GM12874 (cell line): ENCODE results near the gene PRKAR1B.

ENCODE experiments used
- TF ChIP-seq, protein P1 (sequence below): IDR thresholded peaks from 2 replicates; pipeline ENCODE4 v1.5.1; 2011; ENCODE audit warnings: low read depth, mild to moderate bottlenecking, control low read depth, low read length, moderate library complexity; ENCODE audit not compliant: insufficient read depth

Gene PRKAR1B

DNA sequence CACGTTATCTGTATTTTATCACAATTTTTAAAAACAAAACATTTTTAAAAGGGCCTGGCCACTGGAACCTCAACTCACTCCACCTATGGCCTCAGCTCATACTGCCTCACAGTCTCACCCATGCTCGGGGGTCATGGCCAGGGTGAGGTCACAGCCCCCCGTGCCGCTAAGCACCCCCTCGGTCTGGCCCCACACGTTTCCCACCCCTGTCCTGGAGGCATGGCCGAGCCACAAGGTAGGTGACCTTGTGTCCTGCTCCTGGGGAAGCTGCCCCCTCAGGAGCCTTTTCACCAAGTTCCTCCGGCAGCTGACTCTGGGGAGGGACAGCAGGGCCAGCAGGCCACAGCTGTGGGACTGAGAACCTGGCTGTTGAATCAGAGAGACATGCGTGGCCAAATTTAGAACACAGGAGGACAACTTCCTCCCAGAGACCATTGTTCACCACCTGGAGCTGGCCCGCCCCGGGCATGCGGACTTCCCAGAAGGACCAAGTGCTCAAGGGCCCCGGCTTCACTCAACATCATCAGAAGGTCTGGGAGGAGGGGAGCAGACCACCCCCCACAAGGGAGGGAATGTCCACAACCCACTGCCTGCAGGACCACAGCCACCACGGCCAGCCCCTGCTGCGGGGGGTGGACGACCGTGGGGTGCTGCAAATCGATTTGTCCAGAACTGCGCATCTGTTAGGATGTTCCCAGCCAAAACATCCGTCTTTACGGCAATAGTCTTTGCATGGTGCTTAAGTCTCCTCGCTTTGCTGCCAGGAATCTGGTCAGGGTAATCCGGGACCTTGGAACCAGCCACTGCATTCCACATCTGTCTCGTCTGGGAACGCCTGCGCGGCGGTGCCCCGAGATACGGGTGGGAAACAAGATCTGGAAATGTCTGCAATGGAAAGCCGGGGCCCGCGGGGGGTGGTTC lies 158.8 kb downstream of the PRKAR1B start:
- TF ChIP-seq, protein P1, sequence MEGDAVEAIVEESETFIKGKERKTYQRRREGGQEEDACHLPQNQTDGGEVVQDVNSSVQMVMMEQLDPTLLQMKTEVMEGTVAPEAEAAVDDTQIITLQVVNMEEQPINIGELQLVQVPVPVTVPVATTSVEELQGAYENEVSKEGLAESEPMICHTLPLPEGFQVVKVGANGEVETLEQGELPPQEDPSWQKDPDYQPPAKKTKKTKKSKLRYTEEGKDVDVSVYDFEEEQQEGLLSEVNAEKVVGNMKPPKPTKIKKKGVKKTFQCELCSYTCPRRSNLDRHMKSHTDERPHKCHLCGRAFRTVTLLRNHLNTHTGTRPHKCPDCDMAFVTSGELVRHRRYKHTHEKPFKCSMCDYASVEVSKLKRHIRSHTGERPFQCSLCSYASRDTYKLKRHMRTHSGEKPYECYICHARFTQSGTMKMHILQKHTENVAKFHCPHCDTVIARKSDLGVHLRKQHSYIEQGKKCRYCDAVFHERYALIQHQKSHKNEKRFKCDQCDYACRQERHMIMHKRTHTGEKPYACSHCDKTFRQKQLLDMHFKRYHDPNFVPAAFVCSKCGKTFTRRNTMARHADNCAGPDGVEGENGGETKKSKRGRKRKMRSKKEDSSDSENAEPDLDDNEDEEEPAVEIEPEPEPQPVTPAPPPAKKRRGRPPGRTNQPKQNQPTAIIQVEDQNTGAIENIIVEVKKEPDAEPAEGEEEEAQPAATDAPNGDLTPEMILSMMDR: no peak

DNA sequence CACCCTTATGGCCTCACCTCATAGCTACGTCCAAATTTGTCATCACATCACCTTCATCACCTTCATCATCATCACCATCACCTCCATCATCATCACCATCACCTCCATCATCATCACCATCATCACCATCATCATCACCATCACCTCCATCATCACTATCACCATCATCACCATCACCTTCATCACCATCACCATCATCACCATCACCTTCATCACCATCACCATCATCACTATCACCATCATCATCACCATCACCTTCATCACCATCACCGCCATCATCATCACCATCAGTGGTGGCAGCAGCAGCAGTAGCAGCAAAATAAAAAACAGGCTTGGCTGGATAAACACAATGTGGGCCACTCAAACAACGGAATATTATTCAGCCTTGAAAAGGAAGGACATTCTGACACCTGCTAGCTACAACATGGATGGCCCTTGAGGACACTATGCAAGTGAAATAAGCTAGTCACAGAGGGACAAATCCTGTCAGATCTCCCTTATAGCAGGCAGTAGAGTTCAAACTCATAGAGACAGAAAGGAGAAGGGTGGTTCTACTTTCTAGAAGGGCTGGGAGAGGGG lies 159.7 kb downstream of the PRKAR1B start:
- TF ChIP-seq, protein P1: no peak

DNA sequence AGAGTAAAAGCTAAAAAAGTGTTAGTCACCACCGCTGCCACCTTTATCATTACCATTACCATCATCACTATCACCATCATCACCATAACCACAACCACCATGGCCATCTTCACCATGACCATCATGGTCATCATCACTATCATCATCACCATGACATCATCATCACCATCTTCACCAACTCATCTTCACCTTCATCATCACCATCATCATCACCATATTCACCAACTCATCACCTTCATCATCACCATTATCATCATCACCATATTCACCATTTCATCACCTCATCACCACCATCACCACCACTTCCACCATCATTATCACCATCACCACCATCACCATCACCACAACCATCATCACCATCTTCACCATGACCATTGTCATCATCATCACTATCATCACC lies 161.0 kb downstream of the PRKAR1B start:
- TF ChIP-seq, protein P1: no peak

DNA sequence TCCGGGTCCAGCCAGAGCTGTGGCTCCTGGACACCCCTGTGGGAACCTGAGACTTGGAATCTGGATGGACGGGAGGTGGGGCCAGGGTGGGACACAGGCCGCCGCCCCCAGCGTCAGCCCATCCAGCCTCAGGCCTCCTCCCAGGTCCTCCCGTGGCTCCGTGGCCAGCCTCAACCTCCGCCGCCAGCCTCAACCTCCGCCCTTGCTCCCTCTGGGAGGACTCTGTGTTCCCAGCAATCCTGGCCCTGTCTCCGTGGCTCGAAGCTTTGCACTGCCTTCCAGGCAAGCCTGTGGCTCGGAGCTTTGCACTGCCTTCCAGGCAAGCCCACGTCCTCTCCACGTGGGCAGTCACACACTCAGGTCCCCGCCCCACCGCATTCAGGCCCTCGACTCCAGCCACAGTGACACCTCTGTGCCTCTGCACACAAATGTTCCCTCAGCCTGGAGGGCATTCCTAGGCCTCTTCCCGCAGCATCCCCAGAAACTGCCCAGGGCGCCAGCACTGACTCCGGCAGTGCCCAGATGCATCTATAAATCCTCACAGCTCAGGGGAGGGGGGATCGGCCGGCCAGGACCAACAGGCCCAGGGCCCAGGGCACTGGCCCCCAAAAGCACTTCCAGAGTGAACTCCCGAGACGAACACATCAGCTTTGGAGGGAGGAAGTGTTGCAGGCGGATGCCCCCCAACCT lies 162.8 kb downstream of the PRKAR1B start:
- TF ChIP-seq, protein P1: no peak

DNA sequence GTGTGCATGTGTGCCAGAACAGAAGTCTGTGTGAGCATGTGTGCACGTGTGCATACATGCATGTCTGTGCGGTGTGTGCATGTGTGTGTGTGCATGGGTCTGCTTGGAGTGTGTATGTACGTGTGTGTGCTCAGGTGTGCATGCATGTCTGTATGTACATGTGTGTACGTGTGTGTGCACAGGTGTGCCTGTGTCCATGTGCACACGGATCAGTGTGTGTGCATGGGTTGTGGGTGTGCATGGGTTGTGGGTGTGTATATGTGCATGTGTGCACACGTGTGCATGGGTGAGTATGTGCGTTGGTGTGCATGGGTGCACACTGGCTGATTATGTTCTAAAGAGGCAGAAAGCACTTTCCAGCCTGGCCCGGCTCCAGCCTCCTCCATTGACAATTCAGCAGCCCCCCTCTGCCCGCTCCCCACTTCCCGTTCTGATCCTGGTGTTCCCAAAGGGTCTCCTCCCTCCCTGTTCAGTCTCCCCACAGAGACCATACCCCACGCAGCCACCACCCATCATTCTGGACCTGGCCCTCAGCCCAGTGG lies 163.4 kb downstream of the PRKAR1B start:
- TF ChIP-seq, protein P1: no peak

DNA sequence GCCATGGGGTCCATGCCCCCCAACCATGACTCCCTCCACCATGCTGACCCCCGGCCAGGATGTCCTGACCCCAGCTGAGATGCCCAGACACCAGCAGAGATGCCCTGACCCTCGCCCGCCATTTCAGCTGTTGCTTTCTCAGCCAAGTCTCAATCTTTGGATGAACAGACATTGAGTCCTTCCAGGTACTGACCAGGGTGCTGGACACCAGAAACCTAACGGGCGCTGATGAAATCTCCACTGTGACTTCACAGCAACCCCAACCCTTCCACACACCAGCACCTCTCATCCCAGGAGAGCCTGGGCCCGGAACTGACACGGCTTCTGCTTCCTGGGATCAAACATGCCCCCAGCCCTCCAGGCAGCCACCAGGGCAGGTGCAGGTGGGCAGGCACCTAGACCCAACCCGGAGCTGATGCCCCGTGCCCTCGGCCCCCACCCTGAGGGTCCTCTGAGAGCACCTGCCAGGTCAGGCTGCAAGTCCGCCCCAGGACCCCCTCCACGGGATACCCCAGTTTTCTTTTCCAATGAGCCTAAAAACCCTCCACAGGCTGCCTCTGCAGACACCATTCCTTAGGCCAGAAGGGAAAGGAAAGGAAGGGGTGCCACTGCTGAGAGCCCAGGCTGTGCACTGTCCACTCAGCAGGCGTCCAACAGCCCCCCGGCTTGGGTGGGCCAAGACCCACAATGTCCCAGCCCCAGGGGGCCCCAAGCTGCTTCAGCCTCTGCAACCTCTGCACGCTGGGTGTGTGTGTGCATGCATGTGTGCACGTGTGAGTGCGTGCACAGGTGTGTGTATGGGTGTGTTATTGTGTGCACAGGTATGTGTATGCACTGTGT lies 164.1 kb downstream of the PRKAR1B start:
- TF ChIP-seq, protein P1: no peak
